22Rv1 (cell line): ENCODE results near the gene CRYAB.

ENCODE experiments used
- ZFX ChIP-seq: fragments of 450-650 bp; IDR thresholded peaks from 2 replicates; pipeline ENCODE4 v1.6.1; 2017; ENCODE audit warnings: antibody characterized with exemption, borderline replicate concordance
- TF ChIP-seq, protein P1 (sequence below): fragments of 450-650 bp; IDR thresholded peaks from 2 replicates; pipeline ENCODE4 v1.5.1; 2017; ENCODE audit warnings: mild to moderate bottlenecking

DNA sequence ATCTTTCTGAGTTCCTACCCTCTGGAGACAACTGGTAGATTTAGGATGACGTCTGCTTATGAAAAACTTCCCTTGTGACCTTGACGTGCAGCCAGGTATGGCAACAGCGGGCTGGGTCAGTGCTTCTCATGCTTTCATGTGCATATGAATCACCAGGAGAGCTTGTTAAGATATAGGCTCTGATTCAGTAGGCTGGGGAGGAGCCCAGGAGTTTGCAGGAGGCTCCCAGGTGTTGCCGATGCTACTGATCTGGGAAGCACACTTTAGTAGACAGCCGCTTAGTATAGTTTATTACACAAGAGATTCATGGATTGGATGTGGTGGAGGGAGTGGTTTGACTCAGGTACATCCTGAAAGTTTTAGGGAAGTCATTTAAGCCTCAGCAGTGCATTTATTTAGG is 49.3 kb upstream of the CRYAB start:
- TF ChIP-seq, protein P1, sequence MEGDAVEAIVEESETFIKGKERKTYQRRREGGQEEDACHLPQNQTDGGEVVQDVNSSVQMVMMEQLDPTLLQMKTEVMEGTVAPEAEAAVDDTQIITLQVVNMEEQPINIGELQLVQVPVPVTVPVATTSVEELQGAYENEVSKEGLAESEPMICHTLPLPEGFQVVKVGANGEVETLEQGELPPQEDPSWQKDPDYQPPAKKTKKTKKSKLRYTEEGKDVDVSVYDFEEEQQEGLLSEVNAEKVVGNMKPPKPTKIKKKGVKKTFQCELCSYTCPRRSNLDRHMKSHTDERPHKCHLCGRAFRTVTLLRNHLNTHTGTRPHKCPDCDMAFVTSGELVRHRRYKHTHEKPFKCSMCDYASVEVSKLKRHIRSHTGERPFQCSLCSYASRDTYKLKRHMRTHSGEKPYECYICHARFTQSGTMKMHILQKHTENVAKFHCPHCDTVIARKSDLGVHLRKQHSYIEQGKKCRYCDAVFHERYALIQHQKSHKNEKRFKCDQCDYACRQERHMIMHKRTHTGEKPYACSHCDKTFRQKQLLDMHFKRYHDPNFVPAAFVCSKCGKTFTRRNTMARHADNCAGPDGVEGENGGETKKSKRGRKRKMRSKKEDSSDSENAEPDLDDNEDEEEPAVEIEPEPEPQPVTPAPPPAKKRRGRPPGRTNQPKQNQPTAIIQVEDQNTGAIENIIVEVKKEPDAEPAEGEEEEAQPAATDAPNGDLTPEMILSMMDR = no peak
- no peak for TF ChIP-seq ZFX
